CD4-positive, alpha-beta T cell treated with Interleukin-4 for 1 hour (primary cell): ENCODE data around the gene BRPF3.

ENCODE experiments used
- DNase-seq, 2 donors: peaks; one replicate each; pipeline ENCODE4 v3.0.0-alpha.2; 2020 to 2022

The BRPF3 gene

DNA sequence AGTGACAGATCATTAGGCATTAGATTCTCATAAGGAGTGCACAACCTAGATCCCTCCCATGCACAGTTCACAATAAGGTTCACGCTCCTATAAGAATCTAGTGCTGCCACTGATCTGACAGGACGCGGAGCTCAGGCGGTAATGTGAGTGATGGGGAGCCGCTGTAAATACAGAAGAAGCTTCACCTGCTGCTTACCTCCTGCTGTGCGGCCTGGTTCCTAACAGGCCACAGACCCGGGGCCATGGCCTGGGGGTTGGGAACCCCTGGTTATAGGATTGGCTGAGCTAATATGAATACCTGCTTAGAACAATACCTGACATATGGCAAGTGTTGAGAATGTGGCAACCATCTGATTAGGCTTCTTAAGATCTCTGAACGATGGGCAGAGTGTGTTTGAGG, 75.7 kb downstream of the BRPF3 start:
- DNase-seq, result no peak

DNA sequence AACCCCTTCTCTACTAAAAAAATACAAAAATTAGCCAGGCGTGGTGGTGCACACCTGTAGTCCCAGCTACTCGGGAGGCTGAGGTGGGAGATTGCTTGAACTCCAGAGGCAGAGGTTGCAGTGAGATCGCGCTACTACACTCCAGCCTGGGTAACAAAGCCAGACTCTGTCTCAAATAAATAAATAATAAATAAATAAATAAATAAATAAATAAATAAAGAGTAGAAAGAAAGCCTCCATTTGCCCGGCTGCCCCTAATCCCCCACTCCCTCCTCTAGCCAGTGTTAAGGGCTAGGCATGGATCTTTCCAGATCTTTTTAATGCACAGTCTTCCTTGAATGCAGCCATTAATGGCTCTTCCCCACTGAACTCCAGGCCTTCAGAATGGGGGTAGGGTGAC, 76.5 kb downstream of the BRPF3 start:
- DNase-seq, result no peak

DNA sequence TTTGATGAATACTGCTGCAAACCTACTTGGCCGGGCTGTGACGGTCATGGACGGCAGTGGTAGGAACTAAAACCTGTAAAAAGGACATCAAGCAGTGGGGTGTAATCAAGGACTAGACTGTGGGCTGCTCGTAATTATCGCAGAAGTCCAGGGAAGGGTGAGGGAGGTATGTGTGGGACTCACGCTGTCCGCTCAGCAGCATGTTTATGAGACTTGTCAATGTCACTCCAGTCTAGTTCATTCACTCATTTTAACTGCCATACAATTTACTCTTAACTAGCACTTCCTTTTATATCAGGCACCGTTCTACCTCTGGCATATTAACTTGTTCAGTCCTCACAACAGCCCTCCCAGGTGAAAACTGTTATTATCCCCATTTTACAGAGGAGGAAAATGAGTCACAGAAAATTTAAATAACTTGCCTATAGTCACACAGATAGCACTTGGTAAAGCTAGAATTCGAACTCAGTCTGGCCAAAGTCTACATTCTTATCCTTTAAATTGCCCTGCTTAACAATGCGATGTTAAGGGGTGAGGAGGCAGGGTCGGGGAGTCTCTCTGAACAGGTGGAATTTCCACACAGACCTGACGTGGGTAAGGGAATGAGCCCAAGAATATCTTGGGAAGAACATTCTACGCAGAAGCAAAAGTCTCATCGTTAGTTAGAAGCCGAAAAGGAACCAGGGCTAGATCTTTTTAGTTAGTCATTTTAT, 77.4 kb downstream of the BRPF3 start:
- DNase-seq, result no peak

DNA sequence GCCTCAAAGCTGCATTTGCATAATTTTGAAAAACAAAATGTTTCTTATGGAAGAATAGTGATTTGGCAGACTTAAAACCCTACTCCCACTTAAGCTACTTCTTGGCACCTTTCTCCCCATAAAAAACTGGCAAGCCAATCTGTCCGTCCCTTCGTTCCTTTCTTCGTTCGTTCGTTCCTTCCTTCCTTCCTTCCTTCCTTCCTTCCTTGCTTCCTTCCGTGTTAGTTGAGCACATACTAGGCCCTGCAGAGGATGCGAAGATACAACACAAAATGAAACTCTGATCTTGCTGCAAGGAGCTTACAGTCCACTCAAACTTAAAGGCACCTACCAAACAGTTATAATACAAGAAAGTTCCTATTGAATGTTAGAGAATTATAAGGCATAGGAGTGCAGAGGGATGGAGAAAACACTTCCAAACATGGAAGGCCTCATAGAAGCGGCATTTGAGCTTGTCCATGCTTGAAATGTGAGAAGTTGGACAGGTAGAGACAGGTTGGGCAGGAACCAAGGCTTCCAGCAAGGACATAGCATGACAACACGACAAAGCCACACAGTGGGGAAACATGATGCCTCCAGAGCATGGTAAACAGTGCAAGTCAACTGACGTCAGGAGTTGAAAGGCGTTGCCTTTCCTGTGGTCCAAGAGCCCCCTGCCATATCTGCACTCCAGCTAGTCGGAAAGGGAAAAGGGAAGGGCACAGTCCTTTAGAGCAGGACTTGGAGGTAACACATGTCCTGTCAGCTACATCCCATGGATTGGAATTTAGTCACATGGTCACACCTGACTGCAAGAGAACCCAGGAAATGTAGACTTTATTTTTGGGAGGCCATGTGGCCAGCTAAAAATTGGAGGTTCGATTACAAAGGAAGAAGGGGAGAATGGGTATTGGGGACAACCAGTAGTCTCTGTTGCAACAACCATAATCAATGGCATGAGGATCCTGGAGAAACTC, 80.3 kb downstream of the BRPF3 start:
- no peak for DNase-seq

DNA sequence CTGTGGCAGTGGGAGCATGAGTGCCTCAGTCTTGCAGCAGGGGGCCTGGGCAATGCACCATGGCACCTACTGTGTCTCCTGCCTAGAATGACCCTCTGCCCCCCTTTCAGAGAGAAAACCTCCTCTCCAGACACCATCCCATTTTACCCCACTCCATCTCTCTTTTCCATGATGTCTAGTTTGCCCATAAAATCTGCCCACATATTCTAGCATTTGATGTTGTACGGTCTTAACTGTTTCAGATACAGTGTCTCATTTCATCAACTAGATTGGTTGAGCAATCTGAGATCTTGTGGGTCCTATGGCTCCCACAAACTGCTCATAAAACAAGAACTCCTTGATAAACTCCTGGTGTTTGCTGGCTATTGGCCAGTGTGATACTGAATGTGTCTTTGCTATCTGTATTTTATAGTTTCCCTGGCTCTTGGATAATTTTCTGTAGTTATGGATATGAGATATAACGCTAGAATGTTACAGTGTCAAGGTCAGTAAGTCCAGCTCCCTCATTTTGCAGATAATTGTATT, 81.5 kb downstream of the BRPF3 start:
- DNase-seq, result no peak

DNA sequence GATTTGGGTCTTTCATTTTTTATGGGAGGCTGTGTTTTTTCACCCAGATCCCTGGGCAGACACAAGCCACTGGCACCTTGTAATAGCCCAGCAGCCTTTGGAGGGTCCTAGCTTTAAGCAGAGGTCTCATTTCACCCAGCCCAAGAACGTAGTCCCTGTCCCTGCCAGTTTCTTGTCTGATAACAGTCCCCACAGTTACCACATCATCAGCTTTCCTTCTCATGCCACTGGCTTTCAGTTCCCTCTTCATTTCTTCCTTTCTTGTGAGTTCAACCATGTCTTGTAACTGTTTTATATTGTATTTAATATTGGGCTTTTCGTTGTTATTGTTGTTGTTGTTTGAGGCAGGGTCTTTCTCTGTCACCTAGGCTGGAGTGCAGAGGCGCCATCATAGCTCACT, 83.9 kb downstream of the BRPF3 start:
- no peak for DNase-seq

DNA sequence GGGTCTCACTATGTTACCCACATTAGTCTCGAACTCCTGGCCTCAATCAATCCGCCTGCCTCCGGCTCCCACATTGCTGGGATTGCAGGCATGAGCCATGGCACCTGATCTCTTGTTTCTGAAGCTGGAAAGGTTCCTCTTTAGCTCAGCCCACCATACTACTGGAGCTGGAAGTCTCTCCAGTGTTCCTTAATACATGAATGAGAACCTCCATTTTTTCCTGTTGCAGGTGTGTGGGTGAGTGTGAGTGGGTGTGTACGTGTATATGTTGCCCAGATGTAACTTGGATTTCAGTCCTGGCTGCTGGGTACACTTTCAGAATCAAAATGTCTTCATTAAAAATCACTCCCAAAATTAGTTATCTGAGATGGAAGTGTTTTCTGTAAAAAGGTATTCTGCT, 84.4 kb downstream of the BRPF3 start:
- no peak for DNase-seq
